SH-SY5Y (cell line): ENCODE data around the gene KCNQ1OT1.

Experiments
- GATA2 ChIP-seq: IDR thresholded peaks from 2 replicates; pipeline ENCODE4 v1.6.1; 2011; ENCODE audit warnings: mild to moderate bottlenecking, low read depth, low read length
- GATA3 ChIP-seq: IDR thresholded peaks from 2 replicates; pipeline ENCODE4 v1.6.1; 2011; ENCODE audit warnings: low read depth, mild to moderate bottlenecking, low read length, moderate library complexity

GRCh38 chr11:2704356-2704755 is 4.6 kb upstream of the KCNQ1OT1 start:
- TF ChIP-seq GATA2 (no peak), GATA3 (no peak)
